ENCODE results near the gene ZDHHC18. TPM values are rescaled to one million over a fixed set of nuclear protein-coding genes. Genes with fewer than 3 reads are reported as not detected.
"Not testable (repeated sequence)": the region's sequence is repeated elsewhere in the genome, so short reads cannot be mapped to it uniquely, and the experiment has no call there.

The ZDHHC18 gene
- total and polyA plus RNA-seq, 5 donors: 11.8 to 14.4 (median 12.6) TPM

GRCh38 chr1:26791148-26791547, 35.3 kb upstream of the ZDHHC18 start:
- H3K4me3 ChIP-seq (ENCODE audit: low read length): no peak overlapping the region
- peaks cover 5% of the 10 kb centered on the region for H3K4me1 ChIP-seq (ENCODE audit: control insufficient read depth, insufficient read depth, low read length)
- intact Hi-C loops (cut with DNase I): loop anchor here in 1 of 4 donors (5.0 kb wide), 1 partner anchor 189 kb away; no protein-coding TSS in a partner anchor
- no peak for ATAC-seq
- 42% methylated on average over 6 of the region's 6 CpGs for WGBS
- no peaks in the 10 kb centered on the region for H3K27me3 ChIP-seq (ENCODE audit: control insufficient read depth, insufficient read depth)
- no peaks in the 10 kb centered on the region for H3K9me3 ChIP-seq (ENCODE audit: control insufficient read depth, low read length)
- H3K27ac ChIP-seq (ENCODE audit: low read length): peak overlapping the region; percentile 46
- DNase-seq: no peak

GRCh38 chr1:26791626-26792025, 34.9 kb upstream of the ZDHHC18 start:
- 46% methylated on average over 3 of the region's 3 CpGs for WGBS
- Histone ChIP-seq H3K4me1 (ENCODE audit: control insufficient read depth, insufficient read depth, low read length) (peaks cover 3% of the 10 kb centered on the region), H3K27ac (ENCODE audit: low read length) (peak overlapping the region; percentile 13), H3K9me3 (ENCODE audit: control insufficient read depth, low read length) (no peaks in the 10 kb centered on the region), H3K27me3 (ENCODE audit: control insufficient read depth, insufficient read depth) (no peaks in the 10 kb centered on the region), H3K4me3 (ENCODE audit: low read length) (no peak overlapping the region)
- intact Hi-C loops (cut with DNase I): loop anchor here in 1 of 4 donors (5.0 kb wide), 1 partner anchor 189 kb away; no protein-coding TSS in a partner anchor
- DNase-seq: no peak
- no peak for ATAC-seq

GRCh38 chr1:26792924-26793323, 33.6 kb upstream of the ZDHHC18 start:
- H3K4me3 ChIP-seq (ENCODE audit: low read length): no peak overlapping the region
- intact Hi-C loops (cut with DNase I): loop anchor here in 1 of 4 donors (5.0 kb wide), 1 partner anchor 191 kb away; no protein-coding TSS in a partner anchor
- DNase-seq (no peak), ATAC-seq (no peak)
- 92% methylated on average over 2 of the region's 2 CpGs for WGBS
- no peak overlapping the region for H3K27ac ChIP-seq (ENCODE audit: low read length)
- no peaks in the 10 kb centered on the region for H3K4me1 ChIP-seq (ENCODE audit: control insufficient read depth, insufficient read depth, low read length)
- no peaks in the 10 kb centered on the region for H3K27me3 ChIP-seq (ENCODE audit: control insufficient read depth, insufficient read depth)
- H3K9me3 ChIP-seq (ENCODE audit: control insufficient read depth, low read length): no peaks in the 10 kb centered on the region

- intact Hi-C loops (cut with DNase I): loop anchor here in 1 of 4 donors (5.0 kb wide), 1 partner anchor 192 kb away; no protein-coding TSS in a partner anchor
- no peak for ATAC-seq
- Histone ChIP-seq H3K4me3 (ENCODE audit: low read length) (no peak overlapping the region), H3K27ac (ENCODE audit: low read length) (no peak overlapping the region), H3K4me1 (ENCODE audit: control insufficient read depth, insufficient read depth, low read length) (peaks cover 6% of the 10 kb centered on the region), H3K27me3 (ENCODE audit: control insufficient read depth, insufficient read depth) (no peaks in the 10 kb centered on the region), H3K9me3 (ENCODE audit: control insufficient read depth, low read length) (no peaks in the 10 kb centered on the region)
- DNase-seq: no peak
- WGBS: 84% methylated on average over 5 of the region's 5 CpGs
Measured at GRCh38 chr1:26794391-26794790, 32.1 kb upstream of the ZDHHC18 start.

- 63% methylated on average over 2 of the region's 2 CpGs for WGBS
- no peaks in the 10 kb centered on the region for H3K9me3 ChIP-seq (ENCODE audit: control insufficient read depth, low read length)
- no peak for DNase-seq
- no peaks in the 10 kb centered on the region for H3K27me3 ChIP-seq (ENCODE audit: control insufficient read depth, insufficient read depth)
- peaks cover 12% of the 10 kb centered on the region for H3K4me1 ChIP-seq (ENCODE audit: control insufficient read depth, insufficient read depth, low read length)
- intact Hi-C loops (cut with DNase I): no loop called here
- no peak overlapping the region for H3K4me3 ChIP-seq (ENCODE audit: low read length)
- H3K27ac ChIP-seq (ENCODE audit: low read length): peak overlapping the region; percentile 47
- ATAC-seq: peak in 1 of 2 donors; percentile 45
Measured at GRCh38 chr1:26797627-26798026, 28.9 kb upstream of the ZDHHC18 start.

- H3K27ac ChIP-seq (ENCODE audit: low read length): peak overlapping the region; percentile 98
- 16% methylated on average over 5 of the region's 5 CpGs for WGBS
- no peaks in the 10 kb centered on the region for H3K9me3 ChIP-seq (ENCODE audit: control insufficient read depth, low read length)
- peak; percentile 75 to 87 (median 85) for DNase-seq
- peaks cover 12% of the 10 kb centered on the region for H3K4me1 ChIP-seq (ENCODE audit: control insufficient read depth, insufficient read depth, low read length)
- intact Hi-C loops (cut with DNase I): no loop called here
- ATAC-seq: peak; percentile 88 to 94
- H3K4me3 ChIP-seq (ENCODE audit: low read length): no peak overlapping the region
- no peaks in the 10 kb centered on the region for H3K27me3 ChIP-seq (ENCODE audit: control insufficient read depth, insufficient read depth)
Measured at GRCh38 chr1:26799479-26800142, 26.9 kb upstream of the ZDHHC18 start.

- ATAC-seq; H3K27ac ChIP-seq (ENCODE audit: low read length); H3K4me3 ChIP-seq (ENCODE audit: low read length); H3K9me3 ChIP-seq (ENCODE audit: control insufficient read depth, low read length); intact Hi-C loops (cut with DNase I); H3K27me3 ChIP-seq (ENCODE audit: control insufficient read depth, insufficient read depth): not testable (repeated sequence)
- peaks cover 12% of the 10 kb centered on the region for H3K4me1 ChIP-seq (ENCODE audit: control insufficient read depth, insufficient read depth, low read length)
- 97% methylated on average over 29 of the region's 36 CpGs for WGBS
- peak in 1 of 3 donors; percentile 66 for DNase-seq
Measured at GRCh38 chr1:26803932-26804331, 22.6 kb upstream of the ZDHHC18 start.

GRCh38 chr1:26810105-26810504, 16.4 kb upstream of the ZDHHC18 start:
- H3K4me1 ChIP-seq (ENCODE audit: control insufficient read depth, insufficient read depth, low read length); H3K27me3 ChIP-seq (ENCODE audit: control insufficient read depth, insufficient read depth); H3K9me3 ChIP-seq (ENCODE audit: control insufficient read depth, low read length); H3K27ac ChIP-seq (ENCODE audit: low read length); H3K4me3 ChIP-seq (ENCODE audit: low read length): not testable (repeated sequence)
- DNase-seq (peak; percentile 62 to 75 (median 74)), ATAC-seq (peak; percentile 57 to 72)
- WGBS: 54% methylated on average over 11 of the region's 11 CpGs
- intact Hi-C loops (cut with DNase I): loop anchor here in 3 of 4 donors (5.0 to 10.0 kb wide), 2 partner anchors 65 to 67 kb away; no protein-coding TSS in a partner anchor

- intact Hi-C loops (cut with DNase I): loop anchor here in 3 of 4 donors (5.0 to 10.0 kb wide), 2 partner anchors 64 to 66 kb away; no protein-coding TSS in a partner anchor
Measured at GRCh38 chr1:26811057-26811456, 15.4 kb upstream of the ZDHHC18 start.

GRCh38 chr1:26811708-26812107, 14.8 kb upstream of the ZDHHC18 start:
- ATAC-seq (no peak), DNase-seq (no peak)
- Histone ChIP-seq H3K27me3 (ENCODE audit: control insufficient read depth, insufficient read depth) (no peaks in the 10 kb centered on the region), H3K4me1 (ENCODE audit: control insufficient read depth, insufficient read depth, low read length) (no peaks in the 10 kb centered on the region), H3K9me3 (ENCODE audit: control insufficient read depth, low read length) (no peaks in the 10 kb centered on the region), H3K27ac (ENCODE audit: low read length) (no peak overlapping the region), H3K4me3 (ENCODE audit: low read length) (no peak overlapping the region)
- intact Hi-C loops (cut with DNase I): loop anchor here in 3 of 4 donors (5.0 to 10.0 kb wide), 2 partner anchors 63 to 66 kb away; no protein-coding TSS in a partner anchor

More at GRCh38 chr1:26811057-26811456, 15.4 kb upstream of the ZDHHC18 start:
- H3K4me1 ChIP-seq (ENCODE audit: control insufficient read depth, insufficient read depth, low read length): peaks cover under 1% of the 10 kb centered on the region
- WGBS: 73% methylated on average over 4 of the region's 4 CpGs
- H3K27me3 ChIP-seq (ENCODE audit: control insufficient read depth, insufficient read depth): no peaks in the 10 kb centered on the region
- no peak overlapping the region for H3K27ac ChIP-seq (ENCODE audit: low read length)
- ATAC-seq (no peak), DNase-seq (no peak)
- H3K4me3 ChIP-seq (ENCODE audit: low read length): no peak overlapping the region
- H3K9me3 ChIP-seq (ENCODE audit: control insufficient read depth, low read length): no peaks in the 10 kb centered on the region

GRCh38 chr1:26814377-26814776, 12.1 kb upstream of the ZDHHC18 start:
- 79% methylated on average over 2 of the region's 2 CpGs for WGBS
- DNase-seq: no peak

More at GRCh38 chr1:26814377-26814776, 12.1 kb upstream of the ZDHHC18 start:
- intact Hi-C loops (cut with DNase I): loop anchor here in 3 of 4 donors (5.0 to 10.0 kb wide), 2 partner anchors 60 to 63 kb away; no protein-coding TSS in a partner anchor
- Histone ChIP-seq H3K27ac (ENCODE audit: low read length) (no peak overlapping the region), H3K27me3 (ENCODE audit: control insufficient read depth, insufficient read depth) (no peaks in the 10 kb centered on the region), H3K4me1 (ENCODE audit: control insufficient read depth, insufficient read depth, low read length) (no peaks in the 10 kb centered on the region), H3K9me3 (ENCODE audit: control insufficient read depth, low read length) (no peaks in the 10 kb centered on the region), H3K4me3 (ENCODE audit: low read length) (no peak overlapping the region)
- no peak for ATAC-seq

Measured in right cardiac atrium (tissue), 5 donors.